ENCODE data around the gene COPS7A.

COPS7A gene

GRCh38 chr12:6752167-6752920 lies 28.5 kb downstream of the COPS7A start:
- DNase-seq, result no peak

- DNase-seq, result peak; percentile 98
Observed at GRCh38 chr12:6752921-6753771, 29.3 kb downstream of the COPS7A start, which contains the start of gene MLF2. MLF2 (minus strand) TSS chr12:6753141; CDS start chr12:6752334, 807 bp downstream.

GRCh38 chr12:6753772-6754356 lies 30.0 kb downstream of the COPS7A start:
- DNase-seq, result no peak

- no peak for DNase-seq
Observed at GRCh38 chr12:6754411-6754810, 30.6 kb downstream of the COPS7A start.

- DNase-seq, result no peak
Observed at GRCh38 chr12:6757028-6757690, 33.3 kb downstream of the COPS7A start.

GRCh38 chr12:6758506-6759095 lies 34.8 kb downstream of the COPS7A start:
- no peak for DNase-seq

GRCh38 chr12:6759741-6760140 lies 35.9 kb downstream of the COPS7A start:
- DNase-seq, result no peak

GRCh38 chr12:6763380-6763779 lies 39.5 kb downstream of the COPS7A start:
- no peak for DNase-seq

- peak; percentile 47 for DNase-seq
Observed at GRCh38 chr12:6764011-6764828, 40.4 kb downstream of the COPS7A start.

GRCh38 chr12:6765048-6765633 lies 41.3 kb downstream of the COPS7A start:
- no peak for DNase-seq

- DNase-seq, result peak; percentile 29
Observed at GRCh38 chr12:6765634-6766581, 42.1 kb downstream of the COPS7A start, which contains the start of gene PTMS. PTMS (plus strand) TSS chr12:6766363; CDS start chr12:6766706, 343 bp downstream.

GRCh38 chr12:6766651-6767349 lies 43.0 kb downstream of the COPS7A start:
- DNase-seq, result peak; percentile 60

- no peak for DNase-seq
Observed at GRCh38 chr12:6767353-6768319, 43.8 kb downstream of the COPS7A start.

GRCh38 chr12:6768437-6768914 lies 44.6 kb downstream of the COPS7A start:
- no peak for DNase-seq

- DNase-seq, result no peak
Observed at GRCh38 chr12:6768990-6769389, 45.1 kb downstream of the COPS7A start.

GRCh38 chr12:6769666-6770065 lies 45.8 kb downstream of the COPS7A start:
- no peak for DNase-seq

- DNase-seq, result no peak
Observed at GRCh38 chr12:6770094-6770493, 46.2 kb downstream of the COPS7A start.

GRCh38 chr12:6770600-6770999 lies 46.8 kb downstream of the COPS7A start:
- no peak for DNase-seq

All from activated naive CD4-positive, alpha-beta T cell treated with Interleukin-2 at 50 U/mL for 16 hours (primary cell).